Stimulated activated CD4-positive, alpha-beta T cell treated with anti-CD3 and anti-CD28 coated beads, TNF-alpha, amount 100 ng/mL, for 24 hours (primary cell): ENCODE data around the gene PRSS53.
"Not testable (repeated sequence)": the region's sequence is repeated elsewhere in the genome, so short reads cannot be mapped to it uniquely, and the experiment has no call there.

Source experiments
- DNase-seq, 3 experiments: peaks; one replicate each; pipeline ENCODE4 v3.0.0-alpha.2; 2020; ENCODE audit warnings: low read depth in 3 of 3

Gene PRSS53

GRCh38 chr16:31088459-31089183, at the start of gene PRSS53:
Gene PRSS53 (minus strand): TSS chr16:31088943. CDS start chr16:31088809, 134 bp downstream.
- DNase-seq, result no peak

GRCh38 chr16:31136822-31137499, 48.2 kb upstream of the PRSS53 start:
- not testable (repeated sequence) for DNase-seq

GRCh38 chr16:31136287-31136662, 47.5 kb upstream of the PRSS53 start:
- no peak for DNase-seq

GRCh38 chr16:31135535-31136286, 47.0 kb upstream of the PRSS53 start, which contains the start of gene PRSS8:
Gene PRSS8 (minus strand): TSS chr16:31135727. CDS start chr16:31135498, 229 bp downstream.
- DNase-seq, result no peak

- no peak for DNase-seq
Observed at GRCh38 chr16:31134625-31135534, 46.1 kb upstream of the PRSS53 start.

- DNase-seq, result no peak
Observed at GRCh38 chr16:31134091-31134571, 45.4 kb upstream of the PRSS53 start.

- no peak for DNase-seq
Observed at GRCh38 chr16:31133046-31133501, 44.3 kb upstream of the PRSS53 start.

GRCh38 chr16:31132303-31132979, 43.7 kb upstream of the PRSS53 start:
- DNase-seq, result no peak

GRCh38 chr16:31131841-31132271, 43.1 kb upstream of the PRSS53 start:
- no peak for DNase-seq

GRCh38 chr16:31131416-31131815, 42.7 kb upstream of the PRSS53 start:
- DNase-seq, result no peak

- no peak for DNase-seq
Observed at GRCh38 chr16:31130899-31131298, 42.2 kb upstream of the PRSS53 start.

GRCh38 chr16:31130336-31130891, 41.7 kb upstream of the PRSS53 start:
- DNase-seq, result no peak

GRCh38 chr16:31129568-31130335, 41.0 kb upstream of the PRSS53 start:
- no peak for DNase-seq

- DNase-seq, result no peak
Observed at GRCh38 chr16:31128711-31129567, 40.2 kb upstream of the PRSS53 start.

GRCh38 chr16:31127182-31127581, 38.4 kb upstream of the PRSS53 start:
- no peak for DNase-seq

- DNase-seq, result no peak
Observed at GRCh38 chr16:31125844-31126243, 37.1 kb upstream of the PRSS53 start.

- DNase-seq, result no peak
Observed at GRCh38 chr16:31120129-31120528, 31.4 kb upstream of the PRSS53 start.
